Measurements from ENCODE around the gene SYN1.
A peak's percentile ranks its signal among the peaks of the same experiment; 100 is the strongest.
"Not testable (repeated sequence)": the region's sequence is repeated elsewhere in the genome, so short reads cannot be mapped to it uniquely, and the experiment has no call there.

Gene SYN1

DNA sequence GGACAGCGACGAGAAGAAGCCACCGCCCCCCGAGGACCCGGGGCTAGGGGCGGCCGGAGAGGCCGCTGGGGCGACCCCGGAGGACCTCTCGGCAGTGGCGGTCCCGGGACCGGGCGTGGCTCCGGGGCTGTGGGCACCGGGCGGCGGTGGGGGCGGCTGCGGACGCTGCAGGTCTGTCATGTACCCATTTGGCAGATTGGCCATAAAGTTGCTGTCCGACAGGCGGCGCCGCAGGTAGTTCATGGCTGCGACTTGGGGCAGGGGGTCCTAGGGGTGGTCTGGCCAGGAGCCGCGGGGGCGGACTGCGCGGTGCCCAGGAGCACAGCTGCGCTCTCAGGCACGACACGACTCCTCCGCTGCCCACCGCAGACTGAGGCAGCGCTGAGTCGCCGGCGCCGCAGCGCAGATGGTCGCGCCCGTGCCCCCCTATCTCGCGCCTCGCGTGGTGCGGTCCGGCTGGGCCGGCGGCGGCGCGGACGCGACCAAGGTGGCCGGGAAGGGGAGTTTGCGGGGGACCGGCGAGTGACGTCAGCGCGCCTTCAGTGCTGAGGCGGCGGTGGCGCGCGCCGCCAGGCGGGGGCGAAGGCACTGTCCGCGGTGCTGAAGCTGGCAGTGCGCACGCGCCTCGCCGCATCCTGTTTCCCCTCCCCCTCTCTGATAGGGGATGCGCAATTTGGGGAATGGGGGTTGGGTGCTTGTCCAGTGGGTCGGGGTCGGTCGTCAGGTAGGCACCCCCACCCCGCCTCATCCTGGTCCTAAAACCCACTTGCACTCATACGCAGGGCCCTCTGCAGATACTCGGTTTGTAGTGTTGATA, at the start of gene SYN1:
Gene SYN1, minus strand, starts transcription at position 372 of the 817 bp plus-strand sequence. Its CDS starts 129 bp downstream, at position 243.
- peak; percentile 21 for DNase-seq

DNA sequence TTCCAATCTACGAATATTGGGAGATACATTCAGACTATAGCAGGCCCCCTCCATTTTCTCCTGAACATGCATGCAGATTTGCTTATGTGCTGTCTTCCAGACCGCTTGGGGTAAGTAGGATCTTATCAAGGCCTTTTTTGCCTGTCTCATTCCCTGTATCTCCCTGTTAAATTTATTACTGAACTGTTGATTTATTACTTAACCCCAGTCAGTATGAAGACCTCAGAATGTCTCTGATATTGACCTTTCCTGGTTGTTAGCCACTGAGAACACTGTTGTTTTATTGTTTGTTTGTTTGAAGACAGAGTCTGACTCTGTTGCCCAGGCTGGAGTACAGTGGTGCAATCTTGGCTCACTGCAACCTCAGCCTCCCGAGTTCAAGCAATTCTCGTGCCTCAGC, 46.1 kb upstream of the SYN1 start:
- DNase-seq, result not testable (repeated sequence)

DNA sequence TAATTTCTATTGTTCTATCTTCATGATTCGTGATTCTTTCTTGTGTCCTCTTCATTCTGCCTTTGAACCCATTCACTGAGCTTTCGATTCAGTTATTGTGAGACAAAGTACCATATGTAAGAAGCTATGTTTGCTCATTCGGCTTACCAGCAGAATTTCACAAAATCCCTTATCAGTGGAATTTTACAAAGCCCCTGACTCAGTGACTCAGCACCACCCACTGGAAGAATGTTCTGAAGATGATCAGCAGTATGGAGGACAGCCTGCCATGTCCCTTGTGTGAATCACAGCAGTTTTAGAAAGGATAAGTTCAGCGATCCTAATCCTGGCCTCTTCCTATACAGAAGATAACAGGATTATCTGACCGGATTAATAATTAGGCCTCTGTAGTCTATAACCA, 45.1 kb upstream of the SYN1 start:
- no peak for DNase-seq

- DNase-seq, result peak; percentile 17
Observed at GRCh38 chrX:47662144-47662657, 42.5 kb upstream of the SYN1 start.

DNA sequence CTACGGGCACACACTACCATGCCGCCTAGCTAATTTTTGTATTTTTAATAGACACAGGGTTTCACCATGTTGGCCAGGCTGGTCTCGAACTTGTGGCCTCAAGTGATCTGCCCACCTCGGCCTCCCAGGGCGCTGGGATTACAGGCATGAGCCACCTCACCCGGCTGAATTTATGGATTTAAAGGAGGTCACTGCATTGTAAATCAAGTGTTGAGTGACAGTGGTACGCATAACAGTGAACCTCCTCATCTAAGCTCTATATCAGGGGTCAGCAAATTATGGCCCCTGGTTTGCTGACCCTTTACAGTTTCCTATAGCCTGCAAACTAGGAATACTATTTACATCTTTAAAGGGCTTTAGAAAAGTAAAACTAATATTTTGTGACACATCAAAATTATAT, 41.9 kb upstream of the SYN1 start:
- DNase-seq, result no peak

DNA sequence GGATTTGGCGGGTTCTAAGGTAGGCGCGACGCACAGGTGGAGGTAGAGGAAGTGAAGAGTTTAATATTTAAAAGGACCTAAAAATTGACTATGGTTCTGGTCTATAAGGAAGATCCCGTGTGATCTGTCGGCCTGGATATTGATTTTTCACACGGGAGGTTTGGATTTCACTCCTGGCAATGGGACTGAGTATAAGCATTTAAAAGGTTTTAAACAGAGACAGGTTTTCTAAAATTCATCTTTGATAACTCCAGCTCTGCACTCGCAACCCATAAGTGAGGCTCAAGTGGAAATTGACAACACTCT, 39.7 kb upstream of the SYN1 start:
- no peak for DNase-seq

DNA sequence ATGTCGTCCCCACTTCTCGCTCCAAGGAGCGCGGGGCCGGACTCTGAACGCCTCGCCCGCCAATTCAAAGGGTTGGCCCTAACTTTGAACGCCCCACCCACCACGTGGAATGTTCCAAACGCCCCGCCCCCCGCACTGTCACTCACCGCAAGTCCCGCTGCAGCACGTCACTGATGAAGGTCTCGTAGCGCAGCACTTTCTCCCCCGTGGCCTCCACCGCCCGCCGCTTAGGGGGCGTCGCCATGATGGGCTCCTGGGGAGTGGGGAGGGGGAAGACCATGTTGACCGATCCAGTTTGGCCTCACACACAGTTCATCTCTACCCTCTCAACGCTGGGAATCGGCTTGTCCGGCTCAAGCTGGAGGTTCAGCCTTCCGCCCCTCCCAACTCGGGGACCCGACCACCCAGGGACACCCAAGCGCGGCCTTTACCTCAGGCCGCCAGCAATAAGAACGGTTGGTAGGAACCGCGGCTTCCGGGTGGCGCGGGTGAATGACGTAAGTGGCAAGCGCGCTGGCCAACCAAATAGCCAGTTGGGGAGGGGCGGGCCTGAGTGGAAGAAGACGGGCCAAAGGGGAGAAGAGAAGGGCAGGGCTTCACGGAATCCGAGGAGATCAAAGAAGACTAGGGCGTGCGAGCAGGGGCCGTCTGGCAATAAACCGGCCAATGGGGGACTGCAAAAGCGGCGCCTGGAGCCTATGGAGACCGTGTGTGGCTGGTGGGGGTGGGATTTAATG, 39.2 kb upstream of the SYN1 start, which contains the start of gene UXT:
Gene UXT, minus strand, starts transcription at position 497 of the 737 bp plus-strand sequence. Its CDS starts 253 bp downstream, at position 244.
- peak; percentile 75 for DNase-seq

GRCh38 chrX:47658301-47658683, 38.6 kb upstream of the SYN1 start:
- no peak for DNase-seq

GRCh38 chrX:47651043-47651905, 31.6 kb upstream of the SYN1 start:
- no peak for DNase-seq

DNA sequence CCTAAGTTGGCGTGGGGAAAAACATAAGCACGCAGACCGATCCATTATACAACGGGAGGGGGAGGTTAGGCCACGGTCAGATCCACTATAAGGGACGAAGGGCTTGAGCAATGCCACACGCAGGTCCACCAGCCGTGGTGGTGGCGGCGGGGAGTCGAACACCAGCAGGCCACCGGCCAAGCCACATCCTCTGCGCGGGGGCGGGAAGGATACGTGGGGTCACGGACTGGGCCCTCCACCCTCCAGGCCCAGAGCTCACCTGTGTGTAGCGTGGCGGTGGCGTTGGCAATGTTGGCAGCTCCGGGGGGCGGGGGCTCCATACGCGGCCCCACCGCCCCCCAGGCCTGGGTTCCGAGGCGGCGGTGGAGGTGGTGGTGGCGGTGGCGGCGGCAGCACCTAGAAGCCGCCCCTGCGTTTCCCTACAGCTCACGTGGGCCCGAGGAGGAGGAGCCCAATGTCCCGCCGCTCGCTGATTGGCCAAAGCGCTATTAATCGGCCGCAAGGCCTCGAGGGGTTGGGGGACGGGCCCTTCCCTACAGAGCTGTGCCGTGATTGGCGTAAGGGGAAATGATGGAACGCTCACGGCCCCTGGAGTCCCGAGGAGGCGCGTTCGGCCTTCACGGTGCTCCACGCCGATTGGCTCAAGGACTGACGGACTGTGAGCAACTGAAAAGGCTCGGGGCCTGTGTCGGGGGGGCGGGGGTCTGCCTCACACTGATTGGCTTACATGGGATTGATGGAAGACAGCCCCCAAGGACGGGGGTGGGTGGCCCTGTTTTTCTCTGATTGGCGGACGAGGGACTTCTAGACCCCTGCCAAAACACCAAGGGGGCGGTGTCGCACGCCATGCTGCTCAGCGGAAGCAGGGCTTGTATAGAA, 30.7 kb upstream of the SYN1 start, which contains the start of gene ELK1:
Gene ELK1, minus strand, starts transcription at position 400 of the 879 bp plus-strand sequence. CDS start 9,122 bp downstream, outside the sequence.
- peak; percentile 83 for DNase-seq

DNA sequence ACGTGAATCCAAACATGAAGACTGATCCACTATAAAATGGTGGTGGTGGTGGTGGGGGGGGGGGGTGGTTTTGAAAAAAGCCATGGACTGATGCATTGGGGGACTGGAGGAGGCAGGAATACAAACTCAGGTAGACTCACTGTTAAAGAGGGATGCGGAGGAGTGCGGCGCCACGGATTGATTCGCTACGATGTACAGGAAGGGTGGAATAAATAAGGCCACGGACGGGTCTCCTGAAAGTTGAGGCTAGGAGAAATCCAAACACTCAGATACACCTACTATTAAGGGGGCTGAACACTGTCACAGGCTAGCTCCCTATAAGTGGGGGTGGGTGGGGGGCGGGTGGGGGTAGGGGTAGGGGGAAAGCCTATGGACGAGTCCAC, 30.1 kb upstream of the SYN1 start:
- no peak for DNase-seq

DNA sequence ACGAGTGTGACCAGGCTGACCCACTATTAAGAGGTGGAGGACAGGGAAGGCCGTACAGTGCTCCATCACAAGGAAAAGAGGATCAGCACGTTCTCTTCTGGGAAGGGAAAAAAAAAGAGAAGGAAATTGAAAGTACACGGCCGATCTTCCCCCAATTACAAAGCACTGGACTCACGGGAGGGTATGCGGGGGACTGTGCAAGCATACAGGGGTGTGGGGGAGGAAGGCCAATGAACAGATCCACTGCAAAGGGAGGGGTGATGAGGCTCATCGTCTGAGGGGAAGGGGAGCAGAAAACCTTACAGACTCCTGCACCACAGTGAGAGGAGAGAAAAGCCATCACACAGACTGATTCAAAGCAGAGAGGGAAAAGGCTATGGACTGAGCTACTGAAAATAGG, 29.6 kb upstream of the SYN1 start:
- DNase-seq, result no peak

DNA sequence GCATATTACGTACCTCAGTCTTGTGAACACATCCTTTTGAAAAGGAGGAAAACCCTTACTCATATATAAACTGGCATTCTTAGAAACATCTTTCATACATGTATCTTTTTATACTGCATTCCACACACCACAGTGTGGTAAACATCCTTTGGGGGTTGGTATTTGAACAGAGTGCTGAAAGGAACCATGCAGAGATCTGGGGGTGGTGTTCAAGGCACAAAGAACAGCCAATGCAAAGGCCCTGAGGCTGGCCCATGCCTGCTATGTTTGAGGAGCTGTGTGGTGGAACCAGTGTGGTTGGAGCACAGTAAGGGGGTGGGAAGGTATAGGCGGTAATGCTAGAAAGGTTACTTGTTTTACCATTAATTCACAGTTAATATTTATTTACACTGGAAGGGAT, 28.7 kb upstream of the SYN1 start:
- DNase-seq, result no peak

DNA sequence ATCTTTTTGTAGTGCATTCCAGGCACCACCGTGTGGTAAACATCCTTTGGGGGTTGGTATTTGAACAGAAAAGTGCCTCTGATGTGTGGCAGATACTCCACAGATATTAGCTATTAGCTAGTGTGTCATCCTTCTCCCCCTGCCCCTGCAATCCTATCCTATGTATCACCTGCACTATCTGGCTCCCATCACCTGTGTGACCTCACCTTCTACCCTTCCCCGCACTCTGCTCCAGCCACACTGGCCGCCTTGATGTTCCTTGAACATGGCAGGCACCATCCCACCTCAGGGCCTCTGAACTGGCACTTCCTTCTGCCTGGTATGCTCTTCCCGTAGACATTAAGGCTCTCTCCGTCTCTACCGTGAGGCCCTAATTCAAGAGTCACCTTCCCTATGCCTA, 27.0 kb upstream of the SYN1 start:
- DNase-seq, result no peak

DNA sequence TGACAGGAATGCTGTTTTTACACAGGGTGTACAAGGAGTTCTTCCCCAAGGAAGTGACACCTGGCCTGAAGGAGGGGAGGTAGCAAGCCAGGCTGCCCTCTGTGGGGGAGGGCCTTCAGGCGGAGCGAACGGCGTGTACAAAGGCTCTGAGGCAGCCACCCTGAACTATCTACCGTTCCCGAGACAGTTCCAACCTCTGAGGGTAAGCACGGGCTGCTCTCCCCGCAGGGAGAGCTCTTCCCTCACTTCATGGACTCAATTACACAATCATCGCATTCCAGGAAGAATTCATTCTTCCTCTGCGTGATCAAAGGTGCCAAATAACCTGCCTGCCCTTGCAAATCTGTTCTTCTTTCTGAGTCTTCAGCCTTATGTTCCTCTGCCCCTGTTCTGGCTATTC, 25.9 kb upstream of the SYN1 start:
- DNase-seq, result no peak

DNA sequence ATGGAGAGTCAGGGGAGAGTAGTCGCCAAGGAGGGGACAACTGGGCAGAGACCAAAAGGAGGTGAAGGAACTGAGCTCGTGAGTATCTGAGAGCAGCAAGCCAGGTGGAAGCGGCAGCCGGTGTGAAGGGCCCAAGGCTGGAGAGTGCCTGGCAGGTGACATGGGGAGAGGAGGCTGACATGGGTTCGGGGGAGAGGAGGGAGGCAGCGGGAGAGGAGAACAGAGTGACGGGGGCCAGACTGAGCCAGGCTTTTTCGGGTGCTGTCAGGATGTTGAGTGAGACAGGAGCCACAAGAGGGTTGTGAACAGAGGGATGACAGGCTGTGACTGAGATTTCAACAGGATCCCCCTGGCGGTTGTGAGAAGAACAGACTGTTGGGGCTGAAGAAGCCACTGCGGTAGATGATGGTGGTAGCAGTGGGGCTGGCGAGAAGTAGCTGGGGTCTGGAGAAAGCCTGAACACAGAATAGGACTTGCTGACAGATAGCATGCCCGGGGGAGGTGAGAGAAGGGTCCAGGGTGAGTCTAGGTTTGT, 25.0 kb upstream of the SYN1 start:
- DNase-seq, result no peak

GRCh38 chrX:47643926-47644325, 24.3 kb upstream of the SYN1 start:
- no peak for DNase-seq

DNA sequence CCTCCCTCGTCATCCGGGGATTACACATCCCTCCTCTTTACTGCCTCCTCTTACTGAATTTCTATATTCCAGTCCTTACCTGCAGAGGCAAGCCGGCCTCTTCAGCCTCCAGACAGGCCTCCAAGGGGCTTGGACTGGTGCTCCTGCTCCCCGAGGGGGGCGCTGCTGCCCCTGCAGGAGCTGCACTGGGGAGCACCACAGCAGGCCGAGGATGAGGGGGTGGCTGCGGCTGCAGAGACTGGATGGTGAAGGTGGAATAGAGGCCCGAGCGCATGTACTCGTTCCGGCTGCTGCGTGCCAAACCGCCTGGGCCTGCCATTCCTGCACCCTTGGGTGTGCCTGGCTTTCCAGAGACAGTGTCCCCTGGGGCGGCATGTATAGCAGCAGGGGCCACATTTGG, 19.2 kb upstream of the SYN1 start:
- no peak for DNase-seq

GRCh38 chrX:47637546-47638195, 18.0 kb upstream of the SYN1 start:
- no peak for DNase-seq

- no peak for DNase-seq
Observed at GRCh38 chrX:47634871-47635575, 15.4 kb upstream of the SYN1 start.
